GM21423 (cell line): ENCODE results near the gene ARV1.
"Not testable (repeated sequence)": the region's sequence is repeated elsewhere in the genome, so short reads cannot be mapped to it uniquely, and the experiment has no call there.

ENCODE experiments used
- ATAC-seq: cut with Tn5 transposase; IDR thresholded peaks from one replicate; pipeline ENCODE4 v1.9.1; 2021; ENCODE audit warnings: mild to moderate bottlenecking, moderate library complexity; ENCODE audit not compliant: unreplicated experiment

ARV1 gene

GRCh38 chr1:230976825-230977747, 1.8 kb upstream of the ARV1 start:
- no peak for ATAC-seq

GRCh38 chr1:230977761-230978490, 968 bp upstream of the ARV1 start:
- ATAC-seq, result peak; percentile 6

GRCh38 chr1:230979389-230979716, 459 bp downstream of the ARV1 start:
- no peak for ATAC-seq

GRCh38 chr1:230979952-230980351, 1.1 kb downstream of the ARV1 start:
- no peak for ATAC-seq

GRCh38 chr1:230982696-230983095, 3.8 kb downstream of the ARV1 start:
- no peak for ATAC-seq

- no peak for ATAC-seq
Observed at GRCh38 chr1:230983811-230984210, 4.9 kb downstream of the ARV1 start.

GRCh38 chr1:230984622-230985515, 6.0 kb downstream of the ARV1 start:
- not testable (repeated sequence) for ATAC-seq

GRCh38 chr1:230985711-230986110, 6.8 kb downstream of the ARV1 start:
- no peak for ATAC-seq

GRCh38 chr1:230986976-230987375, 8.1 kb downstream of the ARV1 start:
- ATAC-seq, result no peak

GRCh38 chr1:230987448-230987847, 8.6 kb downstream of the ARV1 start:
- ATAC-seq, result no peak

GRCh38 chr1:230992100-230992774, 13.3 kb downstream of the ARV1 start:
- no peak for ATAC-seq

GRCh38 chr1:230994860-230995259, 16.0 kb downstream of the ARV1 start:
- no peak for ATAC-seq

- no peak for ATAC-seq
Observed at GRCh38 chr1:231000201-231000600, 21.3 kb downstream of the ARV1 start.

GRCh38 chr1:231000639-231001038, 21.7 kb downstream of the ARV1 start:
- no peak for ATAC-seq

GRCh38 chr1:231001892-231002291, 23.0 kb downstream of the ARV1 start:
- ATAC-seq, result no peak

GRCh38 chr1:231007535-231007934, 28.6 kb downstream of the ARV1 start:
- not testable (repeated sequence) for ATAC-seq

- ATAC-seq, result no peak
Observed at GRCh38 chr1:231011360-231011759, 32.5 kb downstream of the ARV1 start.

GRCh38 chr1:231011963-231012362, 33.1 kb downstream of the ARV1 start:
- no peak for ATAC-seq

- no peak for ATAC-seq
Observed at GRCh38 chr1:231013391-231014015, 34.6 kb downstream of the ARV1 start.

GRCh38 chr1:231016234-231016633, 37.3 kb downstream of the ARV1 start:
- ATAC-seq, result no peak
